ENCODE data around the gene KIF2C.

DNA sequence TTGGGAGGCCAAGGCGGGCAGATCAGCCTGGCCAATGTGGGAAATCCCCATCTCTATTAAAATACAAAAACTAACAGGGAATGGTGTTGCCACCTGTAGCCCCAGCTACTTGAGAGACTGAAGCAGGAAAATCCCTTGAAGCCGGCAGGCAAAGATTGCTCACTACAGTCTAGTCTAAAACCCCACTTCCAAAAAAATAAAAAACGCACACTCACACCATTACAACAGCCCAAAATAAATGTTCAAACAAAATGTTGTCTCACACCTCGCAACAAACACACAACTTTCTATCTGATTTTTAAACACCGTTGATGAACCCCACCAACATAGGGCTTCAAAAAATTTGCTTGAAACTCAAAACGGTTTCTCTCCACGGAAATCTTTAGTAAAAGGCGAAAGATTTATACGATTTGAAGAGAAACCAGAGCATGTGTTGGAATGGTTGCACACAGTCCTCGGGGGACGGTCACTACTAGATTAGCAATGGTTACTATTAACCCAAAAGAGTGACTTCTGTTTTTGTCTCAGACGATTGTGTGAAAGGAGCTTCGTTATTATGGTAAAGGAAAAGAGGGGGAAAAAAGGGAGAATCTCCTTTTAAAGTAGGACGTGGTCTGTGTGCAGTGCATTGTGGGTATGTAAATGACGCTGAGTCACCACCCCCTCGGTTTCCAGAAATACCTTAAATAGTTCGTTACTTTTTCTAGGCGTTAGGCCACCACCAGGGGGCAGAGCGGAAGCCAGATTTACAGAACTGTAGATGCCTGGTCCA is 8.7 kb upstream of the KIF2C start, which contains the start of gene RNU5D-1:
- TF ChIP-seq POLR2A (IDR thresholded peaks at IDR 0.05) (peak; percentile 95), POLR2AphosphoS5 (IDR thresholded peaks at IDR 0.05) (peak; percentile 11 to 99 (median 92))
- TF ChIP-seq, protein P1, sequence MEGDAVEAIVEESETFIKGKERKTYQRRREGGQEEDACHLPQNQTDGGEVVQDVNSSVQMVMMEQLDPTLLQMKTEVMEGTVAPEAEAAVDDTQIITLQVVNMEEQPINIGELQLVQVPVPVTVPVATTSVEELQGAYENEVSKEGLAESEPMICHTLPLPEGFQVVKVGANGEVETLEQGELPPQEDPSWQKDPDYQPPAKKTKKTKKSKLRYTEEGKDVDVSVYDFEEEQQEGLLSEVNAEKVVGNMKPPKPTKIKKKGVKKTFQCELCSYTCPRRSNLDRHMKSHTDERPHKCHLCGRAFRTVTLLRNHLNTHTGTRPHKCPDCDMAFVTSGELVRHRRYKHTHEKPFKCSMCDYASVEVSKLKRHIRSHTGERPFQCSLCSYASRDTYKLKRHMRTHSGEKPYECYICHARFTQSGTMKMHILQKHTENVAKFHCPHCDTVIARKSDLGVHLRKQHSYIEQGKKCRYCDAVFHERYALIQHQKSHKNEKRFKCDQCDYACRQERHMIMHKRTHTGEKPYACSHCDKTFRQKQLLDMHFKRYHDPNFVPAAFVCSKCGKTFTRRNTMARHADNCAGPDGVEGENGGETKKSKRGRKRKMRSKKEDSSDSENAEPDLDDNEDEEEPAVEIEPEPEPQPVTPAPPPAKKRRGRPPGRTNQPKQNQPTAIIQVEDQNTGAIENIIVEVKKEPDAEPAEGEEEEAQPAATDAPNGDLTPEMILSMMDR (IDR thresholded peaks at IDR 0.05) = peak; percentile 78 to 92 (median 89)
